SJSA1 (cell line): ENCODE results near the gene C22orf15. TPM values are rescaled to one million over a fixed set of nuclear protein-coding genes. Genes with fewer than 3 reads are reported as not detected.
"Not testable (repeated sequence)": the region's sequence is repeated elsewhere in the genome, so short reads cannot be mapped to it uniquely, and the experiment has no call there.

Source experiments
- DNase-seq, 2 experiments: peaks; one replicate each; pipeline ENCODE4 v3.0.0-alpha.2; 2015 to 2020; ENCODE audit warnings: low spot score in 2 of 2, low read depth in 1 of 2
- H3K27ac ChIP-seq: fragments of 250-450 bp; sonication (Bioruptor Pico); 2 replicates; pipeline ENCODE4 v1.5.1; 2020; ENCODE audit warnings: mild to moderate bottlenecking, moderate library complexity
- H3K27me3 ChIP-seq: fragments of 250-450 bp; sonication (Bioruptor Pico); replicated peaks from 2 replicates; pipeline ENCODE4 v1.5.1; 2020; ENCODE audit warnings: mild to moderate bottlenecking, moderate library complexity
- H3K36me3 ChIP-seq: fragments of 250-450 bp; sonication (Bioruptor Pico); 2 replicates; pipeline ENCODE4 v1.5.1; 2020; ENCODE audit warnings: mild to moderate bottlenecking
- H3K4me1 ChIP-seq: fragments of 250-450 bp; sonication (Bioruptor Pico); replicated peaks from 2 replicates; pipeline ENCODE4 v1.6.1; 2021; ENCODE audit warnings: mild to moderate bottlenecking
- H3K4me3 ChIP-seq: fragments of 250-450 bp; sonication (Bioruptor Pico); 2 replicates; pipeline ENCODE4 v1.5.1; 2020; ENCODE audit warnings: mild to moderate bottlenecking
- H3K9me3 ChIP-seq: fragments of 250-450 bp; sonication (Bioruptor Pico); replicated peaks from 2 replicates; pipeline ENCODE4 v1.5.1; 2020; ENCODE audit warnings: mild to moderate bottlenecking
- total RNA-seq: library from RNA; depleted of rRNA; stranded (reverse); fragments of >200 nt; shearing (Covaris generic); gene quantifications from 2 replicates; pipeline ENCODE4 v1.2.3, GENCODE V29; 2014; rRNA removed

C22orf15 gene
- total RNA-seq: not detected in 2 replicates

- Histone ChIP-seq H3K27ac (no peak within 1 kb of the TSS), H3K36me3 (peaks cover 26% of the 10 kb centered on the region), H3K4me3 (no peak within 1 kb of the TSS), H3K27me3 (no peaks in the 10 kb centered on the region), H3K9me3 (no peaks in the 10 kb centered on the region), H3K4me1 (peaks cover 25% of the 10 kb centered on the region)
- DNase-seq: peak in 1 of 2 experiments; percentile 27
These were observed at the start of gene C22orf15 for GRCh38 chr22:23762842-23763578. C22orf15 (plus strand) TSS chr22:23762990; CDS start chr22:23763307, 317 bp downstream.

GRCh38 chr22:23713696-23714595 lies 48.8 kb upstream of the C22orf15 start:
- H3K27me3 ChIP-seq: no peaks in the 10 kb centered on the region
- H3K4me1 ChIP-seq: peaks cover 12% of the 10 kb centered on the region
- peaks cover 52% of the 10 kb centered on the region for H3K36me3 ChIP-seq
- no peak overlapping the region for H3K4me3 ChIP-seq
- H3K9me3 ChIP-seq: no peaks in the 10 kb centered on the region
- DNase-seq: no peak
- no peak overlapping the region for H3K27ac ChIP-seq

DNA sequence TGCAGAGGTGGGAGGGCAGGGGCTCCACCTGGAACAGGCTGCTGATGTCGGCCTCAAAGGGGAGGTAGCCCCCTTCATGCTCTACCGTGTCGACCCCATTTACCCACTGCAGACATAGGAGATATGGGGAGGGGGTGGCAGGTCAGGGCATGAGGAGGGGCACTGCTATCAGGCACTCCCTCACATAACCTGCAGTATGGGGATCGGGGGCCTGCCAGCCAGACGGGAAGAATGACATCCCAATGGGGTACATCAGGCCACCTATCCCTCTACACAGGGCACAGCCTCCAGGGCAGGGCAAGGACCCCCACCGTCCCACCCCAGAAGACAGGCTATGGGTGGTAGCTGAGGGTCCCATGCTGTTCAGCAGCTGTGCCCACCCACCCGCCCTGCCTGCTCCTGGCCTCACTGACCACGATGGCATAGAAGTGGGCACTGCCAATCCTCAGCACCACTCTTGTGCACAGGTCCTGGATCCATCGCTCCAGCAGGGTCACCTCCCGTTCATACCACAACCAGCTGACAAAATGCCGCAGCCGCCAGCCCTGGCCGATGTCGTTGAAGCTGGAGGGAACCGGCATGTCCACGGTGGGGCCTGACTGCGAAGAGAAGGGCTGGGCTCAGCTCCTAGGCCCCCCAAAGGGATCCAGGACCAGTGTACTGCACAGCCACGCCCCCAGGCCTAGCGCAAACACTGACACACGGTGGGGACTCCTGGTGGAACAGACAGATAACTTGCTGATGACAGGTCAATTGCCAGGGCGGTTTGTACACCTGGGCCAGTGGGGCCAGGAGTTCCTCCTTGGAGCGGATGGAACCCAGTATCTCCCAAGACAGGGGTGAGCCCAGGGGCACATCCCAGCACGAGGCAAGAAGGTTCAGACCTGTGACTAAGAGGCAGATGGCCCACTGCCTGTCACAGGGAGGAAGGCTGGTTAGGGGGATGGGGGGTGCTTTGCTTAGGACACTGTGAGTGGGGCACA lies 47.9 kb upstream of the C22orf15 start:
- Histone ChIP-seq H3K4me3 (no peak overlapping the region), H3K36me3 (peaks cover 43% of the 10 kb centered on the region), H3K27me3 (no peaks in the 10 kb centered on the region), H3K9me3 (no peaks in the 10 kb centered on the region), H3K27ac (no peak overlapping the region), H3K4me1 (peaks cover 12% of the 10 kb centered on the region)
- DNase-seq: no peak

DNA sequence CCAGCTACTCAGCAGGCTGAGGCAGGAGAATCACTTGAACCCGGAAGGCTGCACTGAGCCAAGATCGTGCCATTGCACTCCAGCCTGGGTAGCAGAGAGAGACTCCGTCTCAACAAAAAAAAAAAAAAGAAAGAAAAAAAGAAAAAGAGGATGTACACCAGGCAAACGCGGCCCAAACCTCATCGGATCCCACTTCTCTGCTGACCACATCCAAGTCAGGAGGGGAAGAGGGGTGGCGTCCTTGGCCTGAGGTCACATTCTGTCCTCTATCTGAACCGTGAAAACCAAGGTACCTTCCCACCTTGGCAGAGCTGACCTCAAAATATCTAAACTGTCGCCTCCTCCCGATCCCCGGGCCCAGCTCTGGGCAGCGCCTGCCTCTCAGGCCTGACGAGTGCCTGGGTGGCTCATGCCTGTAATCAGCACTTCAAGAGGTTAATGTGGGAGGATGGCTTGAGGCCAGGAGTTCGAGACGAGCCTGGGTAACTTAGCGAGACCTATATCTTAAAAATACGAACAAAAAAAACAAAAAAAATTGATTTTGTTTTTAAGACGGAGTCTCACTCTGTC lies 46.9 kb upstream of the C22orf15 start:
- no peak for DNase-seq
- Histone ChIP-seq H3K27me3 (no peaks in the 10 kb centered on the region), H3K36me3 (peaks cover 33% of the 10 kb centered on the region), H3K4me3 (peak overlapping the region; percentile 85), H3K9me3 (no peaks in the 10 kb centered on the region), H3K27ac (no peak overlapping the region), H3K4me1 (peaks cover 12% of the 10 kb centered on the region)

DNA sequence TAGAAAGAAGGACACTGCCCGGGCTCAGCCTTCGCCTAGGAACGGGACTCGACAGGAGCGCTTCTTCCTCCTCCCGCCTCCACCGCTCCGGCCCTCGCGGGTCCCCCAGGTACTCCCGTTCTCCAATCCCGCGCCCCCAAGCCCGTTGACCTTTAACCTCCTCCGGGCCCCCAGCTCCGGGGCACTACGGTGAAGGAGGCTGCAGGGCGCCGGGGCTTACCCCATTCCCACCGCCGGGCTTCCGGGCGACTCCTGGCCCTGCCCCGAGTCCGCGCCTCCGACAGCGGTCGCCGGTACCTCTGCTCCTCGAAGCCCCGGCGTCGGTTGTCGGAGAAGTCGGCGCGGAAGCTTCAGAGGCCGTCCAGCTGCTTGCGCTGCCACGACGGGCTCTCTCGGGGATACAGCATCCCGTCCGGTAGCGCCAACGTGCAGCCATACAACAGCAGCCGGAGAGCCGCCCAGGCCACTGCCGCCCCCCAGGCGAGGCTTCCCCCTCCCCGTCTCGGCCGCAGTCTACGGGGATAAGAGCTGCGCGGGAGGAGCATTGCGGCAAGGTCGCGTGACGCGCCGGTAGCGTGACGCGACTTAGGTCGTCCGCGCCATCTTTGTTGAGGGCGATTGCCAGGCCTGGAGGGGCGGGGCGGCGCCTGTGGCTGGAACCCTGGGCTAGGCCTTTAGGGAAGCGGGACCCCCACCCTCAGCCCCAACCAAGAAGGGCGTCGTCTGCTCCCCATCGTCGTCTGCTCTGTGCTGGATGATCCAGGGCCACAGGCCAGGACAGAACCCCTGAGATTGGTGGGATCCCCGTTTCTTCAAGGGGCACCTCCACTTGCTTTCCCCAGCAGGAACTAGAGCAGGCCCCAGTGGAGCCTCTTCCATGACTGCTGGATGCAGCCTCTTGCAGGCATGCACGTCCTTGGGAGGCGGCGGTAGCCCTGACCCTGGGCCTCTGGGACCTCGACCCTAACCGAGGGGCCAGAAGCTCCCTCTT lies 45.7 kb upstream of the C22orf15 start:
- Histone ChIP-seq H3K36me3 (peaks cover 27% of the 10 kb centered on the region), H3K9me3 (no peaks in the 10 kb centered on the region), H3K4me3 (peak overlapping the region; percentile 85), H3K27me3 (no peaks in the 10 kb centered on the region), H3K27ac (peak overlapping the region; percentile 34), H3K4me1 (peaks cover 12% of the 10 kb centered on the region)
- peak; percentile 82 to 85 for DNase-seq

DNA sequence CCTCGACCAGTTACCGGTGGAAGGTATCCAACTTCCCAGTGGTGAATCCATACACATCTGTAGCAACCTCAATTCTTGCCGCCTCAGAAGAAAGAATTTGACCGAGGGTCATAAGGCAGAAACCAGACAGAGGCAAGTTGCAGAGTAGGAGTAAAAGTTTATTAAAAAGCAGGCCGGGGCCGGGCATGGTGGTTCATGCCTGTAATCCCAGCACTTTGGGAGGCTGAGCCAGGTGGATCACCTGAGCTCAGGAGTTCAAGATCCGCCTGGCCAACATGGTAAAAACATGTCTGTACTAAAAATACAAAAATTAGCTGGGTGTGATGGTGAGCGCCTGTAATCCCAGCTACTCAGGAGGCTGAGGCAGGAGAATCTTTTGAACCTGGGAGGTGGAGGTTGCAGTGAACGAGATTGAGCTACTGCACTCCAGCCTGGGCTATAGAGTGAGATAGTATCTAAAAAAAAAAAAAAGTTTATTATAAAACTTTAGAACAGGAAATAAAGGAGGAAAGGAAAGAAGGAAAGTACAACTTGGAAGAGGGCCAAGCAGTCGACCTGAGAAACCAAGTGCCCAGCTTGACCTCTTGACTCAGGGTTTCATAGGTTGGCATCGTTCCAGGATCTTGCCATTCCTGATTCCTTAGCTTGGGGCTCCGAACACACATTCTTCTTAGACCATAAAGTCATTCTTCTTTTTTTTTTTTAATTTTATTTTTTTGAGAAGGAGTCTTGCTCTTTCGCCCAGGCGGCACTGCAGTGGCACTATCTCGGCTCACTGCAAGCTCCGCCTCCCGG lies 44.2 kb upstream of the C22orf15 start:
- Histone ChIP-seq H3K4me1 (peaks cover 12% of the 10 kb centered on the region), H3K9me3 (no peaks in the 10 kb centered on the region), H3K36me3 (peaks cover 15% of the 10 kb centered on the region), H3K27ac (no peak overlapping the region), H3K27me3 (no peaks in the 10 kb centered on the region), H3K4me3 (no peak overlapping the region)
- DNase-seq: no peak

DNA sequence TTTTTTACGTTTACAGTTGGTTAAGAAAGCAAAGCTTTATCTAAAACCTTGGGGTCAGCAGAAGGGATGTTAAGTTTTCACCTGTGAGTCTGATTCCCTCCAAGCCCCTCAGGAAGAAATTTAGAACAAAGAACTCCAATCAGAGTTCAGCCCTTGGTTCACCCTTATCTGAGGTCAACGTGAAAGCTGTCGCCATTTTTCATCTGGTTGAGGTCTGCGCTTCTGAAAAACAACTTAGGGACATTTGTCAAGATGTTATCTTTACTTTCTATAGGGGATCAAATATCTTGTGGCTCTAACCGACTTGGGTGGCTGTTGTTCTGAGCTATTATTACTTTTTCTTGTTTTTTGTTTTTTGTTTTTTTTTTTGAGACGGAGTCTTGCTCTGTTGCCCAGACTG lies 41.9 kb upstream of the C22orf15 start:
- Histone ChIP-seq H3K27ac (no peak overlapping the region), H3K36me3 (peaks cover 5% of the 10 kb centered on the region; the same call in 1 of the 2 replicates)
- no peak for DNase-seq

DNA sequence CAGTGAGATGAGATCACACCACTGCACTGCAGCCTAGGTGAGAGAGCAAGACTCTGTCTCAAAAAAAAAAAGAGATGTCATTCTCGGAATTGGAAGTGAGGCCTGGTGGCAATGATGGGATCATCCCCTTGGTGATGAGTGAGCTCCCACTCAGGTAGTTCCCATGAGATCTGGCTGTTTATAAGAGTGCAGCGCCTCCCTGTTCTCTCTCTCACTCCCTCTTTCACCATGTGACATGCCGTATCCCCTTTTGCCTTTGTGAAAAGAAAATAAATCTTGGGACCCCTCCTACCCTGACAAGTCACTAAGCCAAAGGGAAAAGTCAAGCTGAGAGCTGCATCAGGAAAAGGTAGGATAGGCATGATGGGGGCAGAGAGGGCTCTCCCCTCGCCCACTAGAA lies 40.6 kb upstream of the C22orf15 start:
- DNase-seq: no peak
- Histone ChIP-seq H3K27me3 (no peaks in the 10 kb centered on the region; the same call in 1 of the 2 replicates), H3K4me1 (peaks cover 4% of the 10 kb centered on the region)

More for the DNA sequence above, 41.9 kb upstream of the C22orf15 start:
- no peaks in the 10 kb centered on the region for H3K9me3 ChIP-seq
- no peak overlapping the region for H3K4me3 ChIP-seq
- H3K4me1 ChIP-seq: peaks cover 11% of the 10 kb centered on the region
- H3K27me3 ChIP-seq: no peaks in the 10 kb centered on the region

GRCh38 chr22:23722724-23723123 lies 40.1 kb upstream of the C22orf15 start:
- H3K4me1 ChIP-seq: no peaks in the 10 kb centered on the region
- no peaks in the 10 kb centered on the region; the same call in 1 of the 2 replicates for H3K27me3 ChIP-seq

More for the DNA sequence above, 40.6 kb upstream of the C22orf15 start:
- Histone ChIP-seq H3K27ac (no peak overlapping the region), H3K36me3 (peaks cover under 1% of the 10 kb centered on the region; the same call in 1 of the 2 replicates), H3K9me3 (no peaks in the 10 kb centered on the region), H3K4me3 (no peak overlapping the region)

DNA sequence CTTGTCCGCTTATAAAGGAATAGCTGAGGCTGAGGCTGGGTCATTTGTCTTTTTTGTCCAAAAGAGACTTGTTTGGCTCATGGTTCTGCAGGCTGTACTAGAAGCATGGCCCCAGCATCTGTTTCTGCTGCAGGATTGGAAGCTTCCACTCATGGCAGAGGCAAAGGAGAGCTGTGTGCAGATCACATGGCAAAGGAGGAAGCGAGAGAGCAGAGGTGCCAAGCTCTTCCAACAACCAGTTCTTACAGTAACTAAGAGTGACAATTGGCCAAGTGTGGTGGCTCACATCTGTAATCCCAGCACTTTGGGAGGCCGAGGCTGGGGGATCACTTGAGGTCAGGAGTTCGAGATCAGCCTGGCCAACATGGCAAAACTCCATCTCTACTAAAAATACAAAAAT lies 34.7 kb upstream of the C22orf15 start:
- H3K27ac ChIP-seq, H3K27me3 ChIP-seq, H3K9me3 ChIP-seq, H3K4me3 ChIP-seq, DNase-seq, H3K4me1 ChIP-seq, H3K36me3 ChIP-seq: not testable (repeated sequence)

More at GRCh38 chr22:23722724-23723123, 40.1 kb upstream of the C22orf15 start:
- Histone ChIP-seq H3K9me3 (no peaks in the 10 kb centered on the region), H3K4me3 (no peak overlapping the region), H3K27ac (no peak overlapping the region), H3K36me3 (no peaks in the 10 kb centered on the region)
- DNase-seq: no peak

DNA sequence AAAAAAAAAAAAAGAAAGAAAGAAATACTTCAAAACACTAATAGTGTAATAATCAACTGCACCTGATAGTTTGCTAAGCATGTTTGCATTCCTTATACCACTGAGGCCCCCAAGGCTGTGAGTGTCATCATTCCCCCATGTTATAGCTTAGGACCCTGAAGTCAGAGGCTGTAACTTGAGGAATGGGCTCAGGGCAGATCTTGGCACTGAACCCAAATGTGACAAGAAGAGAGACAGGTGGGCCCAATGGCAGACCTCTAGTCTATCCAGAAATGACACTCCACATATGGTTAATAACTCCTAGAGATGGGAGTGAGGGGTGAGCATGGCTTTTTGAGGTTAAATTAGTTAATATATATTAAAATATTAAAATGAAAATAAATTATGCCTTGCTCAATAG lies 25.1 kb upstream of the C22orf15 start:
- Histone ChIP-seq H3K36me3 (peaks cover 5% of the 10 kb centered on the region), H3K4me3 (no peak overlapping the region), H3K27ac (no peak overlapping the region), H3K4me1 (no peaks in the 10 kb centered on the region), H3K27me3 (no peaks in the 10 kb centered on the region), H3K9me3 (0 out of 2 replicates have a peak, but pooled peaks cover 3% of the 10 kb centered on the region)
- DNase-seq: no peak
